Measurements from ENCODE around the gene LMF2. TPM values are rescaled to one million over a fixed set of nuclear protein-coding genes. Genes with fewer than 3 reads are reported as not detected.
"Not testable (repeated sequence)": the region's sequence is repeated elsewhere in the genome, so short reads cannot be mapped to it uniquely, and the experiment has no call there.

The LMF2 gene
- total RNA-seq, 2 donors from 2014 or later: 39.0 to 53.3 TPM

DNA sequence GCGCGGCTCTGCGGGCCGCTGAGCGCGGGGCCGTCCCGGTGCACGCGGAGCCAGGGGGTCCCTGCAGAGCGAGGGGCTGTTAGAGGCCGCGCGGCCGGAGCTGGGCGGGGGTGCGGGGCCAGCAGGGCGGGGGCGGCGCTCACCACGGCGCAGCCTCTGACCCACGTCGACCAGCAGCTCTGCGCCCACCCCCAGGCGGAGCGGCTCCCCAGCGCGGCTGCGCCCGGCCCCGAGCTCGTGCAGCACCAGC, 18.3 kb upstream of the LMF2 start:
- intact Hi-C loops (cut with DNase I): no loop called here
- no peak for DNase-seq (ENCODE audit: low spot score)

DNA sequence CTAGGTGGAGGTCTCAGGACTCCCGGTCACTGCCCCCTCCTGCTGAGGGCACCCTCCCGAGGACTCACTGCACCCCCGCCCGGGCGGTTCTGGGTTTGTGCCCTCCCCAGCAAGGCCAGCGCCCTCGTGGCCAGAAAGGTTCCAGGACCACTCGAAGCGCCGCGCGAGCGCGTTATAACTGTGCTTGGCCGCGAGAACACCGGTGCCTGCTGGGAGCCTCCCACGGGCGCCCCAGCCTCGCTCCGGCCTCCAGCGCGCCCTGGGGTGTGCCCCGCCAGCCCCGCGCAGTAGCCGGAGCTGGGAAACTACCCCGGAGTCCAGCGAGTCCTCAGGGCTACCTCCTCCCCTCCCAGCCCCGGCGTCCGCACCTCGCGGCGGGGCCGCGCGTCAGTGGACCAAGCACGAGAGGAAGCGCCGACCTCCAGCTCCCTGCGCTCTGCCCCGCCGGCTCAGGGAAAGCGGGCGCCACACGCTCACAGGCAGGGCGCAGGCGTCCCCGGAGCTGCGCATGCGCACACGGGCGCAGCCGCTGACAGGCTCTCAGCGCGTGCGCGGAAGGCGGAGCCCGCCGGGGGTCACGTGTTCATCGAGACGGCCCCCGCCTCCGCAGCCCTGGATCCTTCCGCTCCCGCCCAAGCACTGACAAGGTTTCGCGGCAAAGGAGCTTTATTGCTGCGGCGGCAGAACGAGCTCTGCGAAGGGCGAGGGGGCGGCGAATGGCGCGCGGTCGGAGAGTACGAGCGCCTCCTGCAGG, 17.8 kb upstream of the LMF2 start, which contains the start of gene SCO2:
SCO2 (minus strand) TSS at position 495 of the 754 bp plus-strand sequence. CDS start 1,187 bp downstream, outside the sequence.
- intact Hi-C loops (cut with DNase I): no loop called here
- DNase-seq (ENCODE audit: low spot score): peak; percentile 99

DNA sequence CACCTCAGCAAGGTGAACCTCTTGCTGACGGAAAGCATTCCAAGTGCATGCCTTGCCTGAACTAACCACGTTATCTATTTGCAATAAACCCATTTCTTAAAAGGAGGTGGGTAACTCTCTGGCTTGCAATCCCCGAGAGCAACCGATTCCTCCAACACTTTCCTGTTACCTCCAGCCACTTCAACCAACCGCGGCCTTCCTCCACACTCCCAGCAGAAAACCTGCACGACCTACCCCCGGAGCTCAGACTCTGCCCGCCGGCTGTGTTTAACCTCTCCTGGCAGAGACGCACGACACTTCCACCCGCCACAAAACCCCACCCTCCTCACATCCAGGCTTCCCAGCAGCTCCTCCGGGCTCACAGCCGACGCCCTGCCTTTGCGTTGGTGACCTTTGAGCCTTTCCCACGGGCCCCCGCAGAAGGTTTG, 17.2 kb upstream of the LMF2 start:
- intact Hi-C loops (cut with DNase I): no loop called here
- DNase-seq (ENCODE audit: low spot score): no peak

DNA sequence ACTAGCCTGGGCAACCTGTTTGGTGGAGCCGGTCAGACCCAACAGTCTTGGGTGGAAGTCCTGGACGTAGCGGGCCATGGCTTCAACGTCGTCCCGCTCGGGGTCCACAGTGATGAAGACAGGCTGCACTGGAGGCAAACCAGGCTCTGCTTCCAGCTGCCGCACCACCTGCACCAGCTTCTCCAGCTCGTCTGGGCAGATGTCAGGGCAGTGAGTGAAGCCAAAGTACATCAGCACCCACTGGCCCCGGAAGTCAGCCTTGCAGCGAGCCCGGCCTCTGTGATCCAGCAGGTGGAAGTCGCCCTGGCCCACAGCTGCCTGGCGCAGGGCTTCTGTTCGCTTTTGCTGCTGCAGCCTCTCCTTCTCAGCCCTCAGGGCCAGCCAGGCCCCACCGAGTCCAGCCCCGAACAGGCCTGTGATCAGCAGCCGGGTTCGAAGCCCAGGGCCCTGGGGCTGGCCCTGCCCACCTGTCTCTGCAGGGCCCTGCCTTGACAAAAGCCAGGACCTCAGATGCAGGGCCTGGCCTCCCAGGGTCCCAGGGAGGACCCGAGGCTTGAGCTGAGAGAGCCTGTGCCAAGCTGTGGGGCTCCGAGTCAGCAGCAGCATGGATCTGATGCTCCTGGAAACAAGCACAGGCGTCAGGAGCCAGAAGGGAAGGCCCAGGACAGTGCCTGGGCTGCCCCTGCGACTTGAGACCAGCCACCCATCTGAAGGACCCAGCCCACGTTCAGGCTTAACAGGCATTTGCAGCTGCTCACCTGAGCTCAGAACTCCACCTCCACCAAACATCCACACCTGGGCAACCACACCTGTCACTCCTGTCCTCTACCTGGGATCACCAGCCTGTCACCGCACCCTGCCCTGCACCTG, 16.5 kb upstream of the LMF2 start:
- DNase-seq (ENCODE audit: low spot score): no peak
- intact Hi-C loops (cut with DNase I): no loop called here

DNA sequence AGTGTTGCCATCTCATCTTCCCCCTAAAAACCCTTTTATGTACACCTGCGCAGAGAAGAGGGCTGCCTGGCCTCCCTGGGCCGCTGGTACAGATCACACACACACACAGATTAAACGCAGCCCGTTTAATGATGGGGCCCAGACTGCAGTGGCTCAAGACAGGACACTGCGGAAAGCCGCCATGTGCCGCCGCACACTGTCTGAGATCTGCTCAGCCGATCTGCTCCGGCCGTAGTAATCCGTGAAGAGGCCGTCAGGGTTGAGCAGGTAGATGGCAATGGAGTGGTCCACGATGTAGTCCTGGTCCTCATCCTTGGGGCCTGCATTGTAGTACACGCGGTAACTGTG, 15.9 kb upstream of the LMF2 start:
- intact Hi-C loops (cut with DNase I): no loop called here
- DNase-seq (ENCODE audit: low spot score): no peak

DNA sequence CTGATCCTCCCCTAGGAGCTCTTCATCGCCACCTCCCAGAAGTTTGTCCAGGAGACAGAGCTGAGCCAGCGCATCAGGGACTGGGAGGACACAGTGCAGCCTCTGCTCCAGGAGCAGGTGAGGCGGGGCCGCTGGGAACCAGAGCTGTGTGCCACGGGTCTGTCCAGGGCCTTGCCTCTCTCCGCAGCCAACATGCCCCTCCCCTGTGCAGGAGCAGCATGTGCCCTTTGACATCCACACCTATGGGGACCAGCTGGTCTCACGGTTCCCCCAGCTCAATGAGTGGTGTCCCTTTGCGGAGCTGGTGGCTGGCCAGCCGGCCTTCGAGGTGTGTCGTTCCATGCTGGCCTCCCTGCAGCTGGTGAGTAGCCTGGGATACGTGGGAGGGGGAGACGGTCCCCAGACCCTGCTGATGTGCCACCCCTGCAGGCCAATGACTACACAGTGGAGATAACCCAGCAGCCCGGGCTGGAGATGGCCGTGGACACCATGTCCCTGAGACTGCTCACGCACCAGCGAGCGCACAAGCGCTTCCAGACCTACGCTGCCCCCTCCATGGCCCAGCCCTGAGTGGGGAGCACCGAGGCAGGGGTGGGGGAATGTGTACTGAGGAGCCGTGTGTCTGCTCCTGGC, 15.4 kb upstream of the LMF2 start:
- DNase-seq (ENCODE audit: low spot score): no peak
- intact Hi-C loops (cut with DNase I): no loop called here

DNA sequence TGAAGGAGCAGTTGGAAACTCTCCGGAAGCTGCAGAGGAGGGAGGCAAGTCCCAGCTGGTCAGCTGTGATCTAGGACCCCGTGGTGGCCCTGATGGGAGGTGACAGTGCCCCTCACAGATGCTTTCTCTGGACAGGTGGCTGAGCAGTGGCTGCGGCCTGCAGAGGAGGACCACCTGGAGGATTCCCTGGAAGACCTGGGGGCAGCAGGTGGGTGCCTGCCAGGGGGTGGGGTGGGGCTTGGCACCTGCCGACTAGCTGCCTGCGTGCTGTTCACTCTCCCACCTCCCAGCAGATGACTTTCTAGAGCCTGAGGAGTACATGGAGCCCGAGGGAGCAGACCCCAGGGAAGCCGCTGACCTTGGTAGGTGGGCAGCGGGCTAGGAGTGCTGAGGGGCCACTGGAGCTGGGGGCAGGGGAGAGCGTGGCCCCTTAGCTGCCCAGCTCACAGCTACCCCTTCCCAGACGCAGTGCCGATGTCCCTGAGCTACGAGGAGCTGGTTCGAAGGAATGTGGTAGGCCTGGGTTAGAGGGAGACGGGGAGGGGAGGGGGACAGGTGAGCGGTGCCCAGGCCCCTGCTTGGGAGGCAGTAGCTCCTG, 14.8 kb upstream of the LMF2 start:
- intact Hi-C loops (cut with DNase I): no loop called here
- no peak for DNase-seq (ENCODE audit: low spot score)

DNA sequence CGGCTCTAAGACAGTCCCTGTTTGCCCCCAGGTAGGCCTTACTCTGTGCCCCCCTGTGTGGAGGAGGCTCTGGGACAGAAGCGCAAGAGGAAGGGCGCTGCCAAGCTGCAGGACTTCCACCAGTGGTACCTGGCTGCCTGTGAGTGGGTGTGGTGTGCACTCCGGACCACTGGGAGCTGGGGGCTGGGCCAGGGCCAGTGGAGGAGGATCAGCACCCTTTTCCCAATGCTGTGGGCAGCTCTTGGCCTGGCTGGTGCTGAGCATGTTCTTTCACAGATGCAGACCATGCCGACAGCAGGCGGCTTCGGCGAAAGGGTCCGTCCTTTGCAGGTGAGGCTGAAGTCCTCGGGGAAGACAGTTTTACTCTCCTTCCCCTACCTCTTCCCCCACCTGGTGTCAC, 14.2 kb upstream of the LMF2 start:
- DNase-seq (ENCODE audit: low spot score): no peak
- intact Hi-C loops (cut with DNase I): no loop called here

DNA sequence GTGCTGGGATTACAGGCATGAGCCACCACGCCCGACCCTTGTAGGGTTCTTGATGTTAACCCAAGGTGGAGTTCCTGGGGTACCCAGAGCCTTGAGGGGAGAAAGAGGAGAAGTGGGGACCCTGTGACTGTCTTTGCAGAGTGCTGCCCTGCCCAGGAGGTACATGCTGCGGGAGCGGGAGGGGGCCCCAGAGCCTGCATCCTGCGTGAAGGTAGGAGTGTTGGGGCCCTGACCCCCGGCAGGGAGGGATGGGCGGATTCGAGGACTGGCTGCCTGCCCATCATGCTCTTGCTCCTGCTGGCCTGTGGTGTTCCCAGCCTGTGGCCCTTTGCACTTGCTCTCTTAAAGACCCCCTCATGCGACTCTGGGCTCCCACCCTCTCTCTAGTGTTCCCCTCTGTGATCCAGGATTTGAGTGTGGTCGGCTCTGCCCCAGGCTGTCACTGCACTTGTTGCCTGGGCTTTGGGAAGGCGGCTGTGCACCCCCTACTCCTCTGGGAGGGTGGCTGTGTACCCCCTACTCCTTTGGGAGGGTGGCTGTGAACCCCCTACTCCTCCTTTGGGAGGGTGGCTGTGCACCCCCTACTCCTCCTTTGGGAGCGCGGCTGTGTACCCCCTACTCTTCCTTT, 13.4 kb upstream of the LMF2 start:
- intact Hi-C loops (cut with DNase I): no loop called here
- DNase-seq (ENCODE audit: low spot score): no peak

DNA sequence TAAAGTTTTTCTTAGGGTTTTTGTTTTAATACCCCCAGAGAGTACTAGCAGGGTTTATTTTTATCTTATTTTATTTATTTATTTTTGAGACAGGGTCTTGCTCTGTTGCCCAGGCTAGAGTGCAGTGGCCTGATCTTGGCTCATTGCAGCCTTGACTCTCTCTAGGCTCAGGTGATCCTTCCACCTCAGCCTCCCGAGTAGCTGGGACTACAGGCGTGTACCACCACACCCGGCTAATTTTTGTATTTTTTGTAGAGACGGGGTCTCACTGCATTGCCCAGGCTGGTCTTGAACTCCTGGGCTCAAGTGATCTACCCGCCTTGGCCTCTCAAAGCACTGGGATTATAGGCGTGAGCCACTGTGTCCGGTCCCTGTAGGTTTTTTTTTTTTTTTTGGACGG, 12.7 kb upstream of the LMF2 start:
- intact Hi-C loops (cut with DNase I); DNase-seq (ENCODE audit: low spot score): not testable (repeated sequence)

DNA sequence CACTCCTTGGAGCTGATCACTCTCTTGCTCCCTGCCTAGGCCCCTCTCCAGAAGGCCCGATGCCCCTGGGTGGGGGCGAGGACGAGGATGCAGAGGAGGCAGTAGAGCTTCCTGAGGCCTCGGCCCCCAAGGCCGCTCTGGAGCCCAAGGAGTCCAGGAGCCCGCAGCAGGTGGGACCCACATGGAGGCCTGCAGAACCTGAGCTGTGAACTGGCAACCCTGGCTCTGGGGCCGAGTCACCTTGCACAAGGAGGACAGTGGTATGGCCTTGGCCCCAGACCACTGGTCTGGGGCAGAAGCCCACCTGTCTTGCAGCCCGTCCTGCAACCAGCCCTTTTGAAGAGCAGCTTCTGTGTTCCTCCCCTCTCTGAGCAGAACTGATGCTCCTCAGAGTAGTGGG, 11.6 kb upstream of the LMF2 start:
- intact Hi-C loops (cut with DNase I): no loop called here
- DNase-seq (ENCODE audit: low spot score): no peak

DNA sequence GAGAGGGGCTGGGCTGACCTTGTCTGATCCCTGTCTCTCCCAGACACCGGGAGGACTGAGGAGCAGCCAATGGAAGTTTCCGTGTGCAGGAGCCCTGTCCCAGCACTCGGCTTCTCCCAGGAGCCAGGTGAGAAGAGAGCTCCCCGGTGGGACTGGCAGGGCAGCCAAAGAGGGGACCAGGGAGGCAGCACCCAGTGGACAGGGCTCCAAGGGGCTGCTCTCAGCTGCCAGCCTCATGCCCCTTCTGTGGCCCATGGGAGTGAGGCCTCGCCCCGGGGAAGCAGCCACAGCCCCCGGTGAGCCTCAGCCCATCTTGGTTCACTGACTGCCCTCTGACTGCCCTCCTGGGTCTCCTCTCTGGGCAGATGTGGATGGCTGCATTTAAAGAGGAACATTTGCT, 11.1 kb upstream of the LMF2 start:
- intact Hi-C loops (cut with DNase I): no loop called here
- DNase-seq (ENCODE audit: low spot score): no peak

DNA sequence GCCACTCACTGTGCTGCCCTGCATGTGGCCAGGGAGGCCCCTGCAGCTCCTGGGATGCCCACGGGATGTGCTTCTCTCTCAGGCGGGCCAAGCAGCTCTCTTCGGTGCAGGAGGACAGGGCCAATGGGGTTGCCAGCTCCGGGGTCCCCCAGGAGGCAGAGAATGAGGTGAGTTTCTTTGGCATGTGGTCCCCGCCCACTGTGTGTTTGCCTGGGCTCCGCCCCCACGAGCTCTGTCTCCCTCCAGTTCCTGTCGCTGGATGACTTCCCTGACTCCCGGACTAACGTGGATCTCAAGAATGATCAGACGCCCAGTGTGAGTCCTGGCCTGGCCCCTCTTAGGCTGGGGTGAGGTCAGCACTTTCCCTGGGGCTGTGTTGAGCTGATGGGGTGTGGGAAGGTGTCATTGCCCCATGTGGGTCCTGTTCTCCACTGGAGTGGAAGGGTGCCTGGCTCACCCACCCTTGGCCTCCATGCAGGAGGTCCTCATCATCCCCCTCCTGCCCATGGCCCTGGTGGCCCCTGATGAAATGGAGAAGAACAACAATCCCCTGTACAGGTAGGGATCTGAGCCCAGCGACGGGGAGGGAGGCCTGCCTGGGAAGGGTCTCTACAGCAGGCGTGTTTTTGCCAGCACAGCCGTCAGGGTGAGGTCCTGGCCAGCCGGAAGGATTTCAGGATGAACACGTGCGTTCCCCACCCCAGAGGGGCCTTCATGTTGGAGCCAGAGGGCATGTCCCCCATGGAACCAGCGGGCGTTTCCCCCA, 10.2 kb upstream of the LMF2 start:
- no peak for DNase-seq (ENCODE audit: low spot score)
- intact Hi-C loops (cut with DNase I): no loop called here

DNA sequence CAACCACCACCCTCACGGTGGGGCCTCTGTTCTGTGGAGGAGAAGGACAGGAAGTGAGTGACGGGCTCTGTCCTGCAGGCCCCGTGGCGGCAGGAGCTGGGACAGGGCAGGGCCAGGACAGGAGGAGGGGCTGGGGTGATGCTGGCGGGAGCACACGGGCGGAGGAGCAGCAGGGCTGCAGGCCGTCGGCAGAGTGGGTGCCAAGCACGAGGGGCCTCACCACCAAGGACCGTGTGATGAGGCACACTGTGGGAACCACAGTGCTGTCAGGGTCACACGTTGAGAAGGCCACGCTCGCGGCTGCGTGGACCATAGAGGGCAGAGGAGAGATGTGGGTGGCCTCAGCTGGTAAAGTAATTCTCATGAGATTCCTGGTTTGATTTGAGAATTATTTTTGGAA, 9.4 kb upstream of the LMF2 start:
- intact Hi-C loops (cut with DNase I): no loop called here
- no peak for DNase-seq (ENCODE audit: low spot score)

DNA sequence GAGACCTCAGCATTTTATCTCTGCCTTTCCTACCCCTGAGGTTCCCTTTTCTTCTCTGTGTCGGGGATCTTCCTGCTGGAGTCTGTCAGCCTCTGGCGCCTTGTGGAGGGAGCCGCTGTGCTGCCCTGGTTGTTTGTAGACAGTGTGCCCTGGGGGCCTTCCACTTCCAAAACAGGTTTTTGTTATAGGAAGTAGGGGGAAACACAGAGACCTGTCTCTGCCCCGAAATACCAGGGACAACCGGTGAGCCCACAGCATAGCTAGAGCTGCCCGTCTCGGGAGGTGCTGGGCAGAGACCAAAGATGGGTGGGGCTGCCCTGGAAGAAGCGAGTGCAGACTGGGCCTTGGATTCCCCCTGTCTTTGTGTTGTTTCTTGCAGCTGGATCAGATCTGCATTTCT, 8.6 kb upstream of the LMF2 start:
- DNase-seq (ENCODE audit: low spot score): no peak
- intact Hi-C loops (cut with DNase I): no loop called here

DNA sequence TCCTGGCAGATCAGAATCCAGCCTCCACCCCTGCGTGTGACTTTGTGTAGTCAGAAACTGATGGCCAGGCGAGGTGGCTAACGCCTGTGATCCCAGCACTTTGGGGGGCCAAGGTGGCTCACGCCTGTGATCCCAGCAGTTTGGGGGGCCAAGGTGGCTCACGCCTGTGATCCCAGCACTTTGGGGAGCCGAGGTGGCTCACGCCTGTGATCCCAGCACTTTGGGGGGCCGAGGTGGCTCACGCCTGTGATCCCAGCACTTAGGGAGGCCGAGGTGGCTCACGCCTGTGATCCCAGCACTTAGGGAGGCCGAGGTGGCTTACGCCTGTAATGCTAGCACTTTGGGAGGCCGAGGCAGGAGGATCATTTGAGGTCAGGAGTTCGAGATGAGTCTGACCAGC, 5.7 kb upstream of the LMF2 start:
- DNase-seq (ENCODE audit: low spot score): no peak
- intact Hi-C loops (cut with DNase I): no loop called here

DNA sequence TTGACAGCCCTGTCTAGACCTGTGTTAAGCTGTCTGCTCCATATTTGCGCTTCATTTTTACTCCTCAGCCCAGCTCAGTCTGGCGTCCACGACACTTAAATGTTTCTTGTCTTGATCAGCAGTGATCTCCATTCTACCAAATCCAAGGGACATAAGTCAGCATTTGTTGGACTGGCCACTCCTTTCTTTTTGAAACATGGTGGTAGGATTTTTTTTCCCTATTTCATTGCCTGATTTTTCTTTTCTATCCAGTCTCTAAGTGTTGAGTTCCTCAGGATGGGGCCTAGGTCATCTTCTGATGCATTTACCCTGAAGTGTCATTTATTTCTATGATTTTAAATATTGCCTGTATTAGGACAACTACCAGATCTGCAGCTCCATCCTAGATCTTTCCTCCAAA, 1.4 kb upstream of the LMF2 start:
- intact Hi-C loops (cut with DNase I): loop anchor here in 1 of 2 donors (10.0 kb wide), 1 partner anchor 254 kb away; the partner anchor contains the start of gene HDAC10
- DNase-seq (ENCODE audit: low spot score): no peak

DNA sequence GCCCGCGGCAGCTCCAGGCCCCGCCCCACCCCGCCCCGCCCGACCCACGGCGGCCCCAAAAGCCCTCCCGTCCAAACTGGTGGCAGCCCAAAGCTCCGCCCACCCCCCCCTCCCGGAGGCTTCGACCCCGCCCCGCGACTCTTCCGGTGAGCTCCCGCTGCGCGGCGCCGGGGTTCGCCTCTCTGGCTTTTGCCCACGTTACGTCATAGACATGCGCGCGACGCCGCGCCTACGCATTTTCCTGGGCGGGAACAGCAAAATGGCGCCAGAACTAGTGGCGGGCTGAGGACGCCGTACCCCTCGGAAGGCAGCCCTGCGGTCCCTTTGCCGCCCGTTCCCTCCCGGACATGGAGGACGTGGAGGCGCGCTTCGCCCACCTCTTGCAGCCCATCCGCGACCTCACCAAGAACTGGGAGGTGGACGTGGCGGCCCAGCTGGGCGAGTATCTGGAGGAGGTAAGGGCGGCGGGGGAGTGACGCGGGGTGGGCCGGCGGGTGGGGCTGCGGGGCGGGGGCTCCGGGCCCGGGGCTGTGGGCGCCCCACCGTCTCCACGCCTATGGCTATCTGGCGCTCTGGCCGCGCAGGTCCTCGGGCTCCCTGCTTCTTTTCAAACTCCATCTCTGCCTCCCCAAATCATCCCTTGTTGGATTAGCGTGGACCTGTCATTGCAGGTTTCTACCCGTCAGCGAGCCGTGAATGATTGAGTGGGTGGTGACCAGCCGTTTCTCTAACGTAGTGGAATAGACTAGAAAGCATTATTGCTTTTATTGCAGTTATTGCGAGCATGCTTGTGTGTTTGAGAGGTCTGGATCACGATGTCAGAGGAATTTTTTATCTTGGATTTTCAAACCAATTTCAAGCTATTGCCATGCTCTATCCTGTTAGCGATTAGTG, 736 bp upstream of the LMF2 start, which contains the start of gene NCAPH2:
NCAPH2 (plus strand) TSS at position 234 of the 894 bp plus-strand sequence; CDS start at position 348, 114 bp downstream.
- intact Hi-C loops (cut with DNase I): loop anchor here in 1 of 2 donors (10.0 kb wide), 1 partner anchor 253 kb away; the partner anchor contains the start of gene HDAC10
- DNase-seq (ENCODE audit: low spot score): peak; percentile 99
